ACC112 (cell line): ENCODE results near the gene ZNF618.

Experiments used
- H2AFZ ChIP-seq: fragments of 200-600 bp; sonication (generic); one replicate; pipeline ENCODE4 v1.6.0; 2017; ENCODE audit warnings: antibody characterized with exemption, low read length; ENCODE audit not compliant: unreplicated experiment
- H3K27ac ChIP-seq: fragments of 200-600 bp; sonication (generic); 2 replicates; pipeline ENCODE4 v1.5.1; 2014; ENCODE audit warnings: low read depth, mild to moderate bottlenecking, antibody characterized with exemption, low read length, moderate library complexity
- H3K27me3 ChIP-seq: fragments of 200-600 bp; sonication (generic); 2 replicates; pipeline ENCODE4 v1.6.1; 2014; ENCODE audit warnings: mild to moderate bottlenecking, antibody characterized with exemption, low read length, moderate library complexity, mixed read lengths; ENCODE audit not compliant: insufficient read depth
- H3K36me3 ChIP-seq: fragments of 200-600 bp; sonication (generic); 2 replicates; pipeline ENCODE4 v1.6.1; 2016; ENCODE audit warnings: mild to moderate bottlenecking, antibody characterized with exemption, low read length, moderate library complexity, mixed read lengths; ENCODE audit not compliant: insufficient read depth
- H3K4me1 ChIP-seq: fragments of 200-600 bp; sonication (generic); one replicate; pipeline ENCODE4 v1.6.1; 2016; ENCODE audit warnings: low read length, mixed read lengths; ENCODE audit not compliant: insufficient read depth, unreplicated experiment, control insufficient read depth
- H3K4me3 ChIP-seq: fragments of 200-600 bp; sonication (generic); 2 replicates; pipeline ENCODE4 v1.5.1; 2014; ENCODE audit warnings: mild to moderate bottlenecking, low read depth, low read length
- H3K79me2 ChIP-seq: fragments of 200-600 bp; sonication (generic); one replicate; pipeline ENCODE4 v1.6.0; 2016; ENCODE audit warnings: low read length; ENCODE audit not compliant: control insufficient read depth, unreplicated experiment, insufficient read depth

Gene ZNF618

DNA sequence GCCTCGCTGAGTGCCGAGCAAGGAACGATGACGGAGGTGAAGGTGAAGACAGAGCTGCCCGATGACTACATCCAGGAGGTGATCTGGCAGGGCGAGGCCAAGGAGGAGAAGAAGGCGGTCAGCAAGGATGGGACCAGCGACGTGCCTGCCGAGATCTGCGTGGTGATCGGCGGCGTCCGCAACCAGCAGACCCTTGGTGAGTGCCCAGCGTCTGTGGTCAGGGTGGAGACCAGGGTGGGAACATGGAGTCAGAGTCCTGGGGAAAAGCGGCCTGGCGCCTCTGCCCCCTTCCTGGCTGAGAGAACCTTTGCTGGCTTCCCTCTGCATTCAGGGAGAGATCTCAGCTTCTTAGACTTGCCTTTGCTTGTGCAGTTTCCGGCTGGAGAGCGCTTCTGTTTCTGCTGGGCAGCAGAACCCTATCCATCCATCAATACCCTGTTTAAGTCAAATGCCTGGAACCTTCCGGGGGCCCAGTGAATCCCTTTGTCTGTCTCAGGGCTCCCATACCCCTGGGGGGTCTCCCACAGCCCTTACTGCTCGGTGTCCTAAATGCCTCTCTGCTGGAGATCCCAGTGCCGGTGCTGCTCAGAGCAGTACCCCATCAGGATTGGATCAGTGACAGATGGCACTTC is 112.4 kb downstream of the ZNF618 start:
- Histone ChIP-seq H3K27me3 (no peaks in the 10 kb centered on the region), H3K36me3 (no peaks in the 10 kb centered on the region), H3K4me3 (no peak overlapping the region)

DNA sequence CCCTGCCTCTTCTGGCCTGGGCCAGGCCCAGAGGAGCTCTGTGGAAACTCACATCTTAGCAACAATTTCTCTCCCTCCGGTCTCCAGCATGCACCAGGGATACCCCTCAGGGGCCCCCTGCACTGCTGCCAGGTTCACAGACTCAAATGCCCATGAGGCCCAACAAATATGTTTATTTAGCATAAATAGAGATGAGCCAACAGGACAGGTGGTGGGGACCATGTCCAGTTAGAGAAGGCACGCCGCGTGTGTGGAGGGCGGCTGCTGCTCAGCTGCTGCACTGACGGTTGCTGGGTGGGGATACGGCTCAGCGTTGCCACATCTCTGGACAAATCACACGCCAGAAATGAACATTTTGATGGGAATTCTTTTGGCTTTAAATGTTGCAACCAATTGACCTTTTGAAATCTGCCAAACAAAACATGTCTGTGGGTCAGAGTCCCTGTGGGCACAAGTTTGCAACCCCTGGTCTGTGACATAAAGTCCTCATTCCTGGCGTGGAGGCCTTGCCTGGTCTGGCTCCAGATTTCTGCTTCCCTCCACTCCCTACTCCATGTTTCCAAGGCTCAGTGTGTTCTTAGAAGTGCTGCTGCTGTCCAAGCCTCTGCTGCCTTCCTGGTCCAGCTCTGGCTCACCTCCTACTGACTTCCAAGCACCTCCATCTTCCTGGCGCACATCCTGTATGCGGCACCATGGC is 113.1 kb downstream of the ZNF618 start:
- Histone ChIP-seq H3K4me1 (peaks cover 10% of the 10 kb centered on the region), H3K4me3 (no peak overlapping the region), H3K27me3 (no peaks in the 10 kb centered on the region), H2AFZ (no peak overlapping the region), H3K27ac (no peak overlapping the region), H3K36me3 (no peaks in the 10 kb centered on the region), H3K79me2 (no peaks in the 10 kb centered on the region)

More for the DNA sequence above, 112.4 kb downstream of the ZNF618 start:
- no peak overlapping the region for H3K27ac ChIP-seq
- no peak overlapping the region for H2AFZ ChIP-seq
- no peaks in the 10 kb centered on the region for H3K79me2 ChIP-seq
- H3K4me1 ChIP-seq, result peaks cover 3% of the 10 kb centered on the region

DNA sequence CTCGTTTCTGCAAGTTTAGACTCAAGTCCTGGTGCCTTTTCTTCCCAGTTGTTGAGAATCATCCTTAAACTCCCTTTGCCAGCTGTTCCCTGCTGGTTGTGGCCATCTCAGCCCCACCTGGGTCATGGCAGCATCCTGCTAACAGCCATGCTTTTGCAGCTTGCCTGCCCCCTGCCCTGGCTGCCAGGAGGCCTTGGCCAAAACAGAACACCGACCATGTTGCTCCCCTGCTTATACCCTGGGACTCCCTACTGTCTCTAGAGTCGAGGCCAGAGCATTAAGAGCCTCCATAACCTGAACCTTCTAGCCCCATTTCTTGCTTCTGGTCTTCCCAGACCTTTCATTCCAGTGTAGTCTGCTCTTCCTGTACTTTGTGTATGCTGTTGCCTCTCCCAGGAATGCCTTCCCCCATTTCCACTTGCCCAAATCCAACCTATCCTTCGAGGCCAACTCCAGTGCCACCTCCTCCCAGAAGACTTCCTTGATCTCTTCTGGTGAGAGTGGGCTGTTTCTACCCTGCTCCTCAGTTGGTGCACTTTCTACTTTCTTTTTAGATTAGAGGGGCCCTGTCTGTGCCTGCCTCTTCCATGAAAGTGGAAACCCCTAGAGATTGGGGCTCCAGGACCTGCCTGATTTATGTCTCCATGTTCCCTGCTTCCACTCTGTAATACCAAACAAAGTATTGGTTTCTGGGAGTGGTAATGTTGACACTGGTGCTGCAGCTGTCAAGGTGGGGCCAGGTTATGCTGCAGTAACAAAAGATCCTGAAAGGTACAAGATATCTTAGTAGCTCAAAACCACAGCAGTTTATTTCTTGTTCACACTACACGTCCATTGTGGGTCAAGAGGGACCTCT is 113.8 kb downstream of the ZNF618 start:
- H3K4me3 ChIP-seq, result no peak overlapping the region
- no peaks in the 10 kb centered on the region for H3K36me3 ChIP-seq
- H3K27me3 ChIP-seq, result no peaks in the 10 kb centered on the region
- H3K27ac ChIP-seq, result no peak overlapping the region
- no peak overlapping the region for H2AFZ ChIP-seq
- peaks cover 16% of the 10 kb centered on the region for H3K4me1 ChIP-seq
- no peaks in the 10 kb centered on the region for H3K79me2 ChIP-seq

DNA sequence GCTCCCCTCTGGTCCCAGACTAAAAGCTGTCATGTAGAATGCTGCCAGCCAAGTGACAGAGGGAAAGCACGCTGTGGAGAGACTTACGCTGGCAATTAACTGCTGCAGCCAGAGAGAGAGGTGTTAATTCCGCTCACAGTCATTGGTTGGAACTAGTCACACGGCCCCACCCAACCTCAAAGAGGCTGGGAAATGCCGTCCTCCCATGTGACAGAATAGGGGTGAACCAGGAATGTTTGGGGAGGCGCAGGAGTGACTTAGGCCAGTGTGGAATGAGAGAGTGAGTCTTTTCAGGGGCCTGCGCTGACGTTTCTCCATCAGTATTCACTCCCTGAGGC is 114.4 kb downstream of the ZNF618 start:
- H3K27ac ChIP-seq, result no peak overlapping the region
- no peaks in the 10 kb centered on the region for H3K36me3 ChIP-seq
- H3K4me1 ChIP-seq, result peaks cover 16% of the 10 kb centered on the region
- no peaks in the 10 kb centered on the region for H3K27me3 ChIP-seq
- no peak overlapping the region for H2AFZ ChIP-seq
- H3K79me2 ChIP-seq, result no peaks in the 10 kb centered on the region
- no peak overlapping the region for H3K4me3 ChIP-seq

DNA sequence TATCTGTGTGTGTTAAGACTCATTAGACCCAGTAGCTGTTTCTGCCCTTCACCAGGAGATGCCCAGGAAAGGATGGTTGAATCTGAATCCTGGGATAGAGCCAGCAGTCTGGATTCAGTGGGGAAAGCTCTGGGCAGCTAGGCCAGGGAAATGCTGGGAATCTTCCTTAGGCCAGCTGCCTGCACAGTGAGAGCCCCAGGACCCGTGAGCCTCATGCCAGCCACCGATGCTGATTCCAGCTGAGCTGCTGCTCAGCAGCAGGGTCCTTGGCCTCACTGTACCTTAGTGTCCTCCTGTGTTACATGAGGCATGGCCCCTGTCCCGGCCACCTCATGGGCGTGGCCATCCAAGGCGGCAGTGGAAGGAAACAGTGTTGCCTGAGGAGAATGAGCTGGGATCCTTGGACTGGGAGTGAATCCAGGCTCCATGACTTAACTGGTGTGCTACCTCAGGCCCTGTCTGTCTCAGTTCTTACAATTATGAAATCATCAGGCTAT is 114.9 kb downstream of the ZNF618 start:
- Histone ChIP-seq H3K36me3 (no peaks in the 10 kb centered on the region), H3K27me3 (no peaks in the 10 kb centered on the region), H3K79me2 (no peaks in the 10 kb centered on the region), H3K27ac (no peak overlapping the region), H3K4me1 (peaks cover 16% of the 10 kb centered on the region), H2AFZ (no peak overlapping the region), H3K4me3 (no peak overlapping the region)

DNA sequence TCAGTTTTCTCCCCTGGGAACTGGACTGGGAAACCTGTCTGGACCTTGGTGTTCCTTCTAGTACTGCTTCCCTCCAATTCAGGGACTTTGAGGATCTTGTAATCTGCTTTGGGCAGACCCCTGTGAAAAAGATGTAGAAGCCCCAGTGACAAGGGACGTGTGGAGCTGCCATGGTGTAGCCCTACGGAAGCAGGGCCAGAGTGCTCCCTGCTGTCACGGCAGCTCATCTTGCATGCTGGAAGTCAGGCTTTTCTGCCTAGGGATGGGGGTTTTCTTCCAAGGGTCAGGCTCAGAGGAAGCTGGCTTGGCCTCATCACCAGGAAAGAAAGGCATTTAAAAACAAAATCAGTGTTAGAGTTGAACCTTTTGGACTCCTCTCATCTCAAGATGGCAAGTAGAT is 115.6 kb downstream of the ZNF618 start:
- Histone ChIP-seq H3K27me3 (no peaks in the 10 kb centered on the region), H3K4me3 (no peak overlapping the region), H3K79me2 (no peaks in the 10 kb centered on the region), H3K36me3 (no peaks in the 10 kb centered on the region), H3K4me1 (peaks cover 16% of the 10 kb centered on the region), H3K27ac (no peak overlapping the region), H2AFZ (no peak overlapping the region)

DNA sequence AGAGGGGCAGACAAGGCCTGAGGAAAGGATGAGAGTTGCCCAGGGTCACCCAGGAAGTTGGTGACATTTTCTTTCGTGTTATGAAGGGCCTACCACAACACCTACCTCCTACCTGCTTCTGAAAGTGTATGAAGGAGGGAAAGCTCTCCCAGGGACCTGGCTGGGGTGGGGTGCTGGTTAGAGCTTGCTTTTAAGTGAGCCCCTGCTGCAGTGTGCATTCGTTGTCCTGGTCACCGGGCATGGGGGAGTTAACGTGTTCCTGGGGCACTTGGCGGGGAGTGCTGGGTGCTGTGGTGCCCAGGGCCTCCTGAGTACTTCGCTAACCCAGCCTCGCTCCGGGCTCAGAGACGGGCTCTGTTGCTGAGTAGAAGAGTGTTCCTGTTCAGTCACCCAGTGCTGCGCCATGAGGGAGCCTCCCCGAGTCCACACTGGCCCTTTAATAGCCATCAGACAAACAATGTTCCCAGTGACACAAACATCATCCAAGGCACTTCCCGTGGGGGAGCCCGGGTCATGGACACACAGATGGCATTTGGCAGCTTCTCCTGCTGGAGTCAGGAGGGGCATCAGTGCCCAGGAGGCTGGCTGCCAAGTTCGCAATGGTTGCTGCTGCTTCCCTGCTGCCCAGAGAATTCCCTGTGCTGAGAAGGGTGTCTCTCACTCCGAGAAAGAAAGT is 116.3 kb downstream of the ZNF618 start:
- Histone ChIP-seq H3K27ac (no peak overlapping the region), H3K27me3 (no peaks in the 10 kb centered on the region), H3K36me3 (no peaks in the 10 kb centered on the region), H2AFZ (no peak overlapping the region), H3K4me3 (no peak overlapping the region), H3K79me2 (no peaks in the 10 kb centered on the region), H3K4me1 (peaks cover 16% of the 10 kb centered on the region)

DNA sequence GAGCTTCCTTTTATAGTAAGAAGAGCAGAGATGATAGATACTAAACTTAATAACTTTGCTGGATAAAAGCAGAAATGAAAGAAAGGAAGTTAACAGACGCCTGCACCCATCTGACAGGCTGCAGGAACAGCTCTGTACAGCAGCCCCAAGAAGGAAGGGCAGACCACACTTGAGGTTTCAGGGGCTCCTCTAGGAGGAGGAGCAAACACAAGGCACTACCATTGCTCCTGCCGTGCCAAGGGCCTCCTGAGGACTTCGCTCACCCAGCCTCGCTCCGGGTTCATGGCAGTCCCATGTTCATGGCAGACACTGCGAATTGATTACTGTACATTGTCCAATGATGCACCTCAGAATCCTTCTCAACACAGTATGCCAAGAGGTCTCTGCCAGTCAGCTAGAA is 116.9 kb downstream of the ZNF618 start:
- H3K27ac ChIP-seq, result no peak overlapping the region
- H2AFZ ChIP-seq, result no peak overlapping the region
- no peak overlapping the region for H3K4me3 ChIP-seq
- H3K79me2 ChIP-seq, result no peaks in the 10 kb centered on the region
- no peaks in the 10 kb centered on the region for H3K36me3 ChIP-seq
- H3K4me1 ChIP-seq, result peaks cover 16% of the 10 kb centered on the region
- H3K27me3 ChIP-seq, result no peaks in the 10 kb centered on the region

DNA sequence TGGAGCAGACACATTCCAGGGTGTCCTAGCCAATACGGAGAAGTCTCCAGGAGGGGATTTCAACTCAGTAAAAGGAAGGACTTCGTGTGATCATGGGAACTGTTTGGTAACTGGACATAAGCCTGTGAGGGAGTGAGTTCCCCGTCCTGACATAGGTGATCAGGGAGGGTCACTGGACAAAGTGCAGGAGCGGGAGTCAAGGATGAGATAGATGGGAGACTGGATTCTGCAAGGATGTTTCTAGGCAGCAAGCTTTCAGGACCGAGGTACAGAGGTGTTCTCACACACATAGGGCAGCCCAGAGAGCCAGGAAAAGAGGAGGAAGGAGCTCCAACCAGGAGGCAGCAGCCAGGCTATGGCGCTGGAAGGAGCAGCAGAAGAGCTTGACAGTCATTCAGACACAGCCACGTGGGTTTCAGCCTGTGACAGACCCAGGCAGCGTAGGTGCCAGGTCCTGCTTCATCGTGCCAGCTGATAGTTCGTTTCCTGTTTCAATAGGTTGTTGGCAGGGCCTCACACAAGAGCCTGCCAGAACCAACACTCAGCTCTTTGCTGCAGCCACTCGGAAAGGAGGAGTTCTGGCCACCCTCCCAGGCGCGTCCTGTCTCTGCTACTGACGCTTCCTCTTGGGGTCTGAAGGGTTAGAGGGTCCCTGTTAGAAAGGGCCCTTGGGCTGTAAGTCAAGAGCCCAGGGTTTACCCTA is 117.9 kb downstream of the ZNF618 start:
- Histone ChIP-seq H3K36me3 (no peaks in the 10 kb centered on the region), H2AFZ (no peak overlapping the region), H3K4me3 (no peak overlapping the region), H3K79me2 (no peaks in the 10 kb centered on the region), H3K27ac (no peak overlapping the region), H3K4me1 (peaks cover 16% of the 10 kb centered on the region), H3K27me3 (no peaks in the 10 kb centered on the region)

DNA sequence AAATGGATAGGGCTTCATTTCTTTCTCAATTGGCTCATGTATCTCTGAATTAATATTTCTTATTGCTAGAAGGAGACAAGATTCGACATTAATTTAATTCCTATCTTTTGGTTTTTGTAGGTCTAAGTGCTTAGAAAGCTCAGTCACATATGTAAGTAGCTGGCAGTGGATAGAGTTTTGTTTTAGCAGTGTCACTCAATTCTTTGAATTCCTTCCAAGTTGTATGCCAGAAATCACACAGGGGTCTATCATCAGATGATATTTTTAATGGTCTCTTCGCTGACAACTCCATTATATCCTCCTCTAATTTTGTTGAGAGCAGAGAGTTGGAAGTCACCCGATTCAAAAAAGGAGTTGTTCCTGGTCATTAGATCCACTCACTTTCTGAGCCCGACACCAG is 119.3 kb downstream of the ZNF618 start:
- H3K27me3 ChIP-seq, result no peaks in the 10 kb centered on the region
- no peaks in the 10 kb centered on the region for H3K36me3 ChIP-seq
- H3K79me2 ChIP-seq, result no peaks in the 10 kb centered on the region
- no peak overlapping the region for H3K27ac ChIP-seq
- no peak overlapping the region for H2AFZ ChIP-seq
- no peak overlapping the region for H3K4me3 ChIP-seq
- peaks cover 19% of the 10 kb centered on the region for H3K4me1 ChIP-seq
